Endothelial cell of umbilical vein (primary cell): ENCODE results near the gene PTS. TPM values are rescaled to one million over a fixed set of nuclear protein-coding genes. Genes with fewer than 3 reads are reported as not detected.

ENCODE experiments used
- BruUV-seq: library from RNA; stranded (reverse); fragments of 400-500 nt; replicated peaks from 2 replicates; lab custom pipeline; 2021; lab: Mats Ljungman, UMichigan
- CTCF ChIA-PET: fragments of 300-600, 350-600 bp; sonication (Branson Sonifier 250); formaldehyde crosslinking; loops from one replicate; lab custom pipeline; 2021; ENCODE audit warnings: antibody characterized with exemption, inconsistent platforms; lab: Charles Lee
- POLR2A ChIA-PET: fragments of 300-600, 350-600 bp; sonication (Branson Sonifier 250); formaldehyde crosslinking; loops from one replicate; lab custom pipeline; 2021; ENCODE audit warnings: antibody characterized with exemption, inconsistent platforms; lab: Charles Lee
- DNase-seq: peaks from one replicate; pipeline ENCODE4 v3.0.0-alpha.2; 2011; ENCODE audit warnings: low read depth, low spot score
- FAIRE-seq: peaks from 2 replicates; lab custom pipeline; 2011; peaks lifted over from hg19 to GRCh38; lab: Jason Lieb, UNC
- H2AFZ ChIP-seq: 2 replicates; pipeline ENCODE4 v1.6.0; 2012; ENCODE audit warnings: low read depth, low read length, control low read depth, inconsistent platforms
- H3K27ac ChIP-seq: 2 replicates; pipeline ENCODE4 v1.5.1; 2011; ENCODE audit warnings: low read depth, mild to moderate bottlenecking, control low read depth, low read length, moderate library complexity; ENCODE audit not compliant: insufficient read depth
- H3K27me3 ChIP-seq, 2 experiments: 2 replicates each; pipeline versions ENCODE4 v1.6.0 to v1.6.1; 2011; ENCODE audit warnings: low read length in 2 of 2, mixed read lengths in 1 of 2; ENCODE audit not compliant: control insufficient read depth in 2 of 2, insufficient read depth in 2 of 2
- H3K36me3 ChIP-seq, 2 experiments: 2 replicates in 1 of 2; 3 replicates in 1 of 2; pipeline ENCODE4 v1.5.1; 2011; ENCODE audit warnings: low read length in 2 of 2, mild to moderate bottlenecking in 1 of 2, moderate library complexity in 1 of 2; ENCODE audit not compliant: control insufficient read depth in 2 of 2, insufficient read depth in 2 of 2; ENCODE audit errors: extremely low read depth in 1 of 2
- H3K4me1 ChIP-seq: 3 replicates; pipeline ENCODE4 v1.5.1; 2011; ENCODE audit warnings: mild to moderate bottlenecking, low read length; ENCODE audit not compliant: control insufficient read depth, insufficient read depth; ENCODE audit errors: extremely low read depth
- H3K4me2 ChIP-seq: 2 replicates; pipeline ENCODE4 v1.6.1; 2011; ENCODE audit warnings: low read length, control low read depth, mixed read lengths; ENCODE audit not compliant: insufficient read depth
- H3K4me3 ChIP-seq, 3 experiments: fragments of 200-600 bp in 1 of 3; sonication (generic), shearing (Covaris generic) in 1 of 3; replicated peaks in 1 of 3; 2 replicates each; pipeline ENCODE4 v1.5.1; 2011 to 2016; ENCODE audit warnings: control low read depth in 3 of 3, low read length in 3 of 3, mild to moderate bottlenecking in 2 of 3, inconsistent platforms in 1 of 3, low read depth in 1 of 3, moderate library complexity in 1 of 3; ENCODE audit not compliant: insufficient read depth in 1 of 3
- H3K79me2 ChIP-seq: 2 replicates; pipeline ENCODE4 v1.6.0; 2012; ENCODE audit warnings: low read length, inconsistent platforms; ENCODE audit not compliant: control insufficient read depth, insufficient read depth
- H3K9ac ChIP-seq: replicated peaks from 2 replicates; pipeline ENCODE3; 2011; ENCODE audit warnings: low read length, control low read depth; ENCODE audit not compliant: insufficient read depth; ENCODE audit errors: extremely low read depth
- H3K9me1 ChIP-seq: replicated peaks from 3 replicates; pipeline ENCODE4 v1.6.0; 2011; ENCODE audit warnings: mild to moderate bottlenecking, low read length; ENCODE audit not compliant: control insufficient read depth, insufficient read depth; ENCODE audit errors: extremely low read depth
- H3K9me3 ChIP-seq: replicated peaks from 2 replicates; pipeline ENCODE4 v1.5.1; 2012; ENCODE audit warnings: low read length, inconsistent platforms; ENCODE audit not compliant: control insufficient read depth, insufficient read depth
- H4K20me1 ChIP-seq: replicated peaks from 2 replicates; pipeline ENCODE3; 2011; ENCODE audit warnings: mild to moderate bottlenecking, low read length; ENCODE audit not compliant: control insufficient read depth, insufficient read depth; ENCODE audit errors: extremely low read depth
- CTCF ChIP-seq, 2 donors: IDR thresholded peaks; 1 replicate in 1 of 2; 2 replicates in 1 of 2; pipeline ENCODE4 v1.5.1; 2011; ENCODE audit warnings: low read length in 2 of 2, mild to moderate bottlenecking in 2 of 2, moderate library complexity in 2 of 2, control low read depth in 1 of 2, inconsistent platforms in 1 of 2, low read depth in 1 of 2; ENCODE audit not compliant: insufficient read depth in 1 of 2; ENCODE audit errors: extremely low read depth in 1 of 2
- EZH2 ChIP-seq: IDR thresholded peaks from 2 replicates; pipeline ENCODE4 v1.6.1; 2012; ENCODE audit warnings: borderline replicate concordance, low read depth, mild to moderate bottlenecking, moderate library complexity, low read length, inconsistent platforms; ENCODE audit not compliant: severe bottlenecking
- FOS ChIP-seq: IDR thresholded peaks from 2 replicates; pipeline ENCODE4 v1.6.1; 2011; ENCODE audit warnings: mild to moderate bottlenecking, low read length, moderate library complexity, borderline replicate concordance; ENCODE audit not compliant: insufficient read depth
- GATA2 ChIP-seq: IDR thresholded peaks from 2 replicates; pipeline ENCODE4 v1.7.0; 2011; ENCODE audit warnings: low read depth, mild to moderate bottlenecking, moderate library complexity, mixed read lengths, low read length; ENCODE audit not compliant: insufficient read length, insufficient read depth
- JUN ChIP-seq: IDR thresholded peaks from 2 replicates; pipeline ENCODE4 v1.6.1; 2011; ENCODE audit warnings: borderline replicate concordance, low read depth; ENCODE audit not compliant: insufficient read length, insufficient read depth
- MAX ChIP-seq: IDR thresholded peaks from 2 replicates; pipeline ENCODE4 v1.6.1; 2011; ENCODE audit not compliant: insufficient read depth, insufficient read length
- MYC ChIP-seq: IDR thresholded peaks from one replicate; pipeline ENCODE4 v1.6.1; 2011; ENCODE audit warnings: mild to moderate bottlenecking, low read depth, low read length
- POLR2A ChIP-seq: IDR thresholded peaks from 2 replicates; pipeline ENCODE4 v1.6.1; 2012; ENCODE audit warnings: low read depth, mild to moderate bottlenecking, control low read depth, low read length
- POLR2AphosphoS5 ChIP-seq: IDR thresholded peaks from 2 replicates; pipeline ENCODE4 v1.6.1; 2012; ENCODE audit warnings: low read depth, mild to moderate bottlenecking, control low read depth, low read length, moderate library complexity; ENCODE audit not compliant: insufficient read depth
- dilution Hi-C: fragments of 300-500 bp; cut with MboI; formaldehyde crosslinking; loops from one replicate; pipeline ENCODE4 v1.15.0; 2019; ENCODE audit warnings: low sequenced_read_pairs; ENCODE audit not compliant: extremely low pct_ligation_motif_present
- intact Hi-C: fragments of 100-400 bp; cut with micrococcal nuclease; formaldehyde crosslinking; loops from one replicate; pipeline ENCODE4 v1.10.0; 2022
- polyA plus RNA-seq, 4 experiments: library from polyadenylated mRNA; depleted of rRNA in 3 of 4; stranded (reverse) in 3 of 4; unstranded in 1 of 4; fragments of >200 nt; gene quantifications; 2 replicates each; pipeline versions ENCODE4 v1.2.1 to v1.2.3, GENCODE V29; 2011 to 2012; ENCODE audit warnings: missing spikeins in 1 of 4
- total RNA-seq: library from RNA; stranded (reverse); gene quantifications from 2 replicates; pipeline ENCODE4 v1.2.3, GENCODE V29; 2021

Gene PTS
- total and polyA plus RNA-seq, 2 donors (not counting 3 experiments of a cell fraction or from before 2014, with no cell fraction given), result 29.1 to 45.7 TPM

GRCh38 chr11:112278803-112279202, 52.6 kb downstream of the PTS start:
- no peak for FAIRE-seq
- H2AFZ ChIP-seq, result no peak overlapping the region
- no peak for DNase-seq
- no peak overlapping the region for H3K27ac ChIP-seq
- TF ChIP-seq EZH2, result no peak
- no peak for TF ChIP-seq POLR2A
- TF ChIP-seq JUN, result no peak
- TF ChIP-seq MAX, result no peak
- TF ChIP-seq CTCF (IDR thresholded peaks at IDR 0.05; ENCODE audit: extremely low read depth in 1 of 2, insufficient read depth in 1 of 2, low read depth in 1 of 2, low read length in 2 of 2), result no peak
- TF ChIP-seq GATA2, result no peak
- no peak for TF ChIP-seq FOS
- no peak for TF ChIP-seq POLR2AphosphoS5
- no peak for TF ChIP-seq MYC
- BruUV-seq, result no TSS peak
- no peaks in the 10 kb centered on the region for H3K9me1 ChIP-seq
- no peak overlapping the region for H3K9ac ChIP-seq
- dilution Hi-C loops, result no loop called here
- H4K20me1 ChIP-seq, result no peaks in the 10 kb centered on the region
- H3K9me3 ChIP-seq, result no peaks in the 10 kb centered on the region
- H3K79me2 ChIP-seq, result no peaks in the 10 kb centered on the region
- H3K4me1 ChIP-seq, result peaks cover 6% of the 10 kb centered on the region
- intact Hi-C loops, result no loop called here
- no peak overlapping the region for H3K4me2 ChIP-seq
- H3K27me3 ChIP-seq, result peaks cover 4 to 9% of the 10 kb centered on the region in 2 experiments
- ChIA-PET POLR2A (no interaction called here), CTCF (interaction anchor here (0.7 to 15.2 kb wide), 17 partner anchors 9 to 1011 kb away, joined by 3 to 540 read pairs (median 6); partner anchors contain the start of genes PLET1 and PTS)
- H3K4me3 ChIP-seq, result no peak overlapping the region
- no peaks in the 10 kb centered on the region for H3K36me3 ChIP-seq
